Transverse colon (tissue), 4 donors: ENCODE results near the gene ABHD17A. TPM values are rescaled to one million over a fixed set of nuclear protein-coding genes. Genes with fewer than 3 reads are reported as not detected.
A peak's percentile ranks its signal among the peaks of the same experiment; 100 is the strongest.

ENCODE experiments used
- DNase-seq: peaks from one replicate; pipeline ENCODE4 v3.0.0-alpha.2; 2019
- H3K27ac ChIP-seq, 4 donors: fragments of 200-600 bp; sonication (generic); 2 replicates each; pipeline ENCODE4 v1.5.1; 2016 to 2018; ENCODE audit warnings: inconsistent platforms in 4 of 4
- H3K27me3 ChIP-seq: fragments of 200-600 bp; sonication (generic); 2 replicates; pipeline ENCODE4 v1.5.1; 2017; ENCODE audit warnings: inconsistent platforms
- H3K36me3 ChIP-seq, 4 donors: fragments of 200-600 bp; sonication (generic); 2 replicates each; pipeline ENCODE4 v1.5.1; 2017 to 2019; ENCODE audit warnings: inconsistent platforms in 4 of 4
- H3K4me1 ChIP-seq, 4 donors: fragments of 200-600 bp; sonication (generic); 2 replicates each; pipeline ENCODE4 v1.5.1; 2017 to 2020; ENCODE audit warnings: inconsistent platforms in 4 of 4
- H3K4me3 ChIP-seq, 4 donors: fragments of 200-600 bp; sonication (generic); 1 replicate in 1 of 4; 2 replicates in 3 of 4; pipeline versions ENCODE4 v1.5.1 to v1.6.1; 2017 to 2019; ENCODE audit warnings: inconsistent platforms in 4 of 4
- H3K9me3 ChIP-seq, 2 donors: fragments of 200-600 bp; sonication (generic); 2 replicates each; pipeline ENCODE4 v1.5.1; 2017 to 2019; ENCODE audit warnings: inconsistent platforms in 2 of 2
- EP300 ChIP-seq: sonication (generic); formaldehyde crosslinking; IDR thresholded peaks from one replicate; pipeline ENCODE4 v1.6.1; 2017; ENCODE audit warnings: antibody characterized with exemption, low read depth
- POLR2A ChIP-seq: fragments of 450-650 bp; IDR thresholded peaks from one replicate; pipeline ENCODE4 v1.6.1; 2016; ENCODE audit warnings: antibody characterized with exemption, mild to moderate bottlenecking, moderate library complexity
- POLR2AphosphoS5 ChIP-seq, 3 donors: sonication (generic); formaldehyde crosslinking; IDR thresholded peaks; one replicate each; pipeline ENCODE4 v1.6.1; 2016; ENCODE audit warnings: antibody characterized with exemption in 3 of 3
- WGBS, 2 donors: methylation state at CpG; one replicate each; pipeline ENCODE4 v1.1.5; 2018; ENCODE audit warnings: low coverage in 1 of 2; 5-methylcytosine and 5-hydroxymethylcytosine counted together
- in situ Hi-C, 4 donors: fragments of 200-750 bp; cut with MboI; loops; one replicate each; pipeline versions ENCODE4 v1.15.0 to v1.15.1; 2017; ENCODE audit warnings: low sequenced_read_pairs in 3 of 4, low pct_ligation_motif_present in 1 of 4, low pct_unique_long_range_greater_than_20kb in 1 of 4
- intact Hi-C: fragments of 100-400 bp; cut with DNase I; formaldehyde crosslinking; loops from one replicate; pipeline ENCODE4 v1.15.1; 2023; ENCODE audit warnings: low total_unique reads
- total RNA-seq, 4 donors: library from RNA; depleted of rRNA; stranded (reverse); fragments of >200 nt; gene quantifications; one replicate each; pipeline ENCODE4 v1.1.0, GENCODE V29; 2016
- TF ChIP-seq, protein P1 (sequence below), 5 experiments: fragments of 200-600 bp in 3 of 5; fragments of 450-650 bp in 2 of 5; sonication (generic) in 3 of 5; IDR thresholded peaks; 1 replicate in 2 of 5; 2 replicates in 3 of 5; pipeline ENCODE4 v1.5.1; 2016 to 2017; ENCODE audit warnings: antibody characterized with exemption in 5 of 5, inconsistent platforms in 3 of 5, mild to moderate bottlenecking in 2 of 5, moderate library complexity in 1 of 5

ABHD17A gene
- total RNA-seq, 4 donors from 2014 or later: 90.0 to 179 (median 140) TPM

DNA sequence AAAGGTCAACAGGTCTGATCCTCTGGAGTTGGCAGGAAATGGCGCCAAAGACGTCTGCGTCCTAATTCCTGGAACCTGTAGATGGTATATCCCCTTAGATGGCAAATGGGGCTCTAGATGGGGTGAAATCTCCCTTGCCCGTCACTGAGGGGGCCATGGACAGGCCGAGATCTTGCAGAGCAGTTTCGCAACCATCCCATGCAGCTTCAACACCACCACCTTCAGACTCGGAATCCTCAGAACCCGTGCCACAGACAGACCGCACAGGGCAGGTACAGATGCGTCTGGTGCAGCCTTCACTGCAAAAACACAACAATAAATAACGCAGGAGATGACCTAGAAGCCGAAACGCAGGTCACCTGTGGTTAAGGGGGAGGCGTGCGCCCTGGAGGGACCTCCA, 54.7 kb downstream of the ABHD17A start:
- Histone ChIP-seq H3K27me3 (no peaks in the 10 kb centered on the region), H3K4me3 (no peak overlapping the region), H3K4me1 (peaks cover 0 to 27% (median 10%) of the 10 kb centered on the region in 4 donors), H3K36me3 (peaks cover 0 to 10% (median 4%) of the 10 kb centered on the region in 4 donors), H3K9me3 (no peaks in the 10 kb centered on the region), H3K27ac (no peak overlapping the region)
- DNase-seq: no peak
- no peak for TF ChIP-seq POLR2A
- in situ Hi-C loops (no loop called here), intact Hi-C loops (no loop called here)
- WGBS, 2 donors: 96% methylated on average over 13 of the region's 15 CpGs; no CpG with 5 or more reads in 1 of the 2 donors

DNA sequence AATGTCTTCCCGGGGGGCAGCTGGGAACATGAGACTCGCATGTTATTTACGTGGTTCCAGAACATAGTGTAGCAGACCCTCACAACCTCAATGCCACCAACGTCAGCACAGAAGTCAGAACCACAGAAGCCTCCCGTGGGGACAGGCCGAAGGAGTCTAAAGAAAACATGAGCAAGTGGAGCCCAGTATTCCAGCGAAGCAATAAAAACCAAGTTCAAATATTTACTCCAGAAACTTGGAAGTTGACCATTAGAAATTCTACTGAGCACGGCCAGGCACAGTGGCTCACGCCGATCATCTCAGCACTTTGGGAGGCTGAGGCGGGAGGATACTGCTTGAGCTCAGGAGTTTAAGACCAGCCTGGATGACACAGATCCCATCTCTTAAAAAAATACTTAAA, 55.3 kb downstream of the ABHD17A start:
- Histone ChIP-seq H3K4me3 (no peak overlapping the region), H3K4me1 (peaks cover 0 to 27% (median 10%) of the 10 kb centered on the region in 4 donors), H3K27me3 (no peaks in the 10 kb centered on the region), H3K36me3 (peaks cover 0 to 10% (median 4%) of the 10 kb centered on the region in 4 donors), H3K9me3 (no peaks in the 10 kb centered on the region), H3K27ac (peak overlapping the region in 2 of 4 donors; percentile 10 to 29)
- WGBS, 2 donors: 57% methylated on average over 11 of the region's 11 CpGs; no CpG with 5 or more reads in 1 of the 2 donors
- in situ Hi-C loops: no loop called here
- TF ChIP-seq EP300 (no peak), POLR2A (no peak), POLR2AphosphoS5 (IDR thresholded peaks at IDR 0.05) (no peak)
- TF ChIP-seq, protein P1, sequence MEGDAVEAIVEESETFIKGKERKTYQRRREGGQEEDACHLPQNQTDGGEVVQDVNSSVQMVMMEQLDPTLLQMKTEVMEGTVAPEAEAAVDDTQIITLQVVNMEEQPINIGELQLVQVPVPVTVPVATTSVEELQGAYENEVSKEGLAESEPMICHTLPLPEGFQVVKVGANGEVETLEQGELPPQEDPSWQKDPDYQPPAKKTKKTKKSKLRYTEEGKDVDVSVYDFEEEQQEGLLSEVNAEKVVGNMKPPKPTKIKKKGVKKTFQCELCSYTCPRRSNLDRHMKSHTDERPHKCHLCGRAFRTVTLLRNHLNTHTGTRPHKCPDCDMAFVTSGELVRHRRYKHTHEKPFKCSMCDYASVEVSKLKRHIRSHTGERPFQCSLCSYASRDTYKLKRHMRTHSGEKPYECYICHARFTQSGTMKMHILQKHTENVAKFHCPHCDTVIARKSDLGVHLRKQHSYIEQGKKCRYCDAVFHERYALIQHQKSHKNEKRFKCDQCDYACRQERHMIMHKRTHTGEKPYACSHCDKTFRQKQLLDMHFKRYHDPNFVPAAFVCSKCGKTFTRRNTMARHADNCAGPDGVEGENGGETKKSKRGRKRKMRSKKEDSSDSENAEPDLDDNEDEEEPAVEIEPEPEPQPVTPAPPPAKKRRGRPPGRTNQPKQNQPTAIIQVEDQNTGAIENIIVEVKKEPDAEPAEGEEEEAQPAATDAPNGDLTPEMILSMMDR (IDR thresholded peaks at IDR 0.05): no peak
- DNase-seq: no peak
- intact Hi-C loops: no loop called here

DNA sequence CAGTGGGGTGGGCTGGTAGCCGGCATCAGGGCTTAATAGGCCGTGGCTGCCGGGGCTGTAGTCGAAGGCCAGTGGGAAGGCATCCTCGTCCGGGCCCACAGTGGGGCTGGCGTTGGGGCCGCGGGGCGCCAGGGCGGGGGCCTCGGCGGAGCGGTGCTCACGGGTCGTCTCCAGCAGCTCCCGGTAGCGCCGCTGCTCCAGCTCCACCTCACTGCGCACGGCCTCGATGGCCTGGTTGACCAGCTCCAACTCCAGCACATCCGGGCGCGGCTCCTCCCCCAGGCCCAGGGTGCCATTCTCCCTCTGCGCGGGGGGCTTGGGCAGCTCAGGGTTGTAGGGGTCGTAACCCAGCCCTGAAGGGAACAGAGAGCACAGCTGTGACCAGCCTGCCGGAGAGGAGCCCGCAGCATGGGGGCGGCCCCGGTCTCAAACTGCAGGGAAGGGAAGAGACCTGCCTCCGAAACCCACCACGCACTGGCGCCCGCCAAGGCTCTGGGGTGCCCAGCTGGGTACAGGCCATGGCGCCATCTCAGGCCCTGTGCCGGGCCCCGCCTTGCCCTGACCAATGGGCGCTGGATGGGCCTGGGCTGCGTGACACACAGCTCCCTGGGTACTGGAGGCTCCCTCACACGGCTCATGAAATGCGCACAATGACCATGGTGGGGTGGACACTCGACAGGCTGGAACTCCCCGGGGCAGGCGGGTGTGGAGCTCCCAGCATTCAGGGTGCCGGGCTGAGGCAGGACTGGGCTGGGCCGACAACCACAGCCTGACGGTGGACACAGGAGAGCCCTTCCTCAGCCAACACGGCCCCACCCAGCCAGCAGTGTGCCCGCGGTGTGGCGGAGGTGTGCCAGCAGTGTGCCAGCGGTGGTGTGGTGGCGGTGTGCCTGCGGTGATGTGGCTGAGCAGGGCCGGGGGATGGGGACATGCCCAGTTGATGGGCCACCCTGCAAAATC, 56.7 kb downstream of the ABHD17A start:
- Histone ChIP-seq H3K27me3 (no peaks in the 10 kb centered on the region), H3K9me3 (no peaks in the 10 kb centered on the region), H3K4me1 (peaks cover 0 to 27% (median 10%) of the 10 kb centered on the region in 4 donors), H3K36me3 (peaks cover 0 to 10% (median 4%) of the 10 kb centered on the region in 4 donors), H3K4me3 (no peak overlapping the region), H3K27ac (no peak overlapping the region)
- TF ChIP-seq EP300: no peak
- TF ChIP-seq POLR2AphosphoS5 (IDR thresholded peaks at IDR 0.05): no peak
- no peak for TF ChIP-seq POLR2A
- TF ChIP-seq, protein P1 (IDR thresholded peaks at IDR 0.05): no peak
- in situ Hi-C loops: no loop called here
- 91% methylated on average over 32 of the region's 57 CpGs; no CpG with 5 or more reads in 1 of the 2 donors for WGBS, 2 donors
- DNase-seq: no peak
- intact Hi-C loops: no loop called here

DNA sequence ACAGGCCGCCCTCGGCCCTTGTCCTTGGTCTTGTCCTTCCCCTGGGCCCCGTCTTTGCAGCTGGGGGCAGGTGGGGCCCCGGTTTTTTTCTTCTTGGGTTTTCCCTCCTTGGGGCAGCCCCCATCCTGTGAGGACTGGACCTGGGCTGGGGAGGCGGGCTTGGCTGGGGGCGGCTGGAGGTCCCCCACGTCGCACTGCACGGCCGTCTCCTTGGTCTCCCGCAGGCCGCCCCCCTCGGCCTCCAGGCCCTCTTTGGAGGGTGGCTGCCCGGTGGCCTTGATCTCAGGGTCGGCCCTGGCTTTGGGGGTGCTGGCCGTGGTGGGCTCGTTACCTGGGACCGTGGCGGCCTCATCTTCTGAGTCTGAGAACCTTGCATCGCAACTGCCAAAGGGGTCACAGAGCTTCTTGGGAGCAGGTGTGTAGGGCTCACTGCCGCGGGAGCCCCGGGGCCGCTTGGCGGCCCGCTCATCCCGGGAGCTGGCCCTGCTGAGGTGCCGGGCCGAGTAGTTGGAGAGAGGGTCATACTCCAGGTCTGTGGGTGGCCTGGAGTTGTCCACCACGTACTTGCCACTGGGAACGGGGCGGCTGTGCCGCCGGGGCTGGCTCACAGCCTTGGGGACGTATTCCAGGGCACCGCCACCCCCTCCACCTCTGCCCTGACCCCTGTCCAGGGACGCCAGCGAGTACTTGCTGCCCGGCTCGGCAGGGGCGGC, 57.6 kb downstream of the ABHD17A start:
- Histone ChIP-seq H3K27me3 (no peaks in the 10 kb centered on the region), H3K4me1 (peaks cover 0 to 27% (median 10%) of the 10 kb centered on the region in 4 donors), H3K9me3 (no peaks in the 10 kb centered on the region), H3K36me3 (peaks cover 0 to 11% (median 5%) of the 10 kb centered on the region in 4 donors), H3K27ac (no peak overlapping the region), H3K4me3 (no peak overlapping the region)
- TF ChIP-seq, protein P1 (IDR thresholded peaks at IDR 0.05): no peak
- TF ChIP-seq EP300: no peak
- no peak for TF ChIP-seq POLR2A
- TF ChIP-seq POLR2AphosphoS5 (IDR thresholded peaks at IDR 0.05): no peak
- no peak for DNase-seq
- intact Hi-C loops: no loop called here
- whole genome bisulfite sequencing, 2 donors: 88 to 93% methylated on average over 3 to 37 of the region's 41 CpGs
- in situ Hi-C loops: no loop called here

Other genes with a start within 250 kb of the ABHD17A start
- gene TCF3, start 232.9 kb downstream of the ABHD17A start, total RNA-seq: 100 to 1,000 TPM in 1 of 4 donors, 10 to 100 TPM in 3; 55.9 to 160 (median 79.7) TPM
- gene ONECUT3, start 132.0 kb downstream of the ABHD17A start, total RNA-seq: not detected
- under 1 TPM in 2 of 4 donors, not detected in 2; 0.27 to 0.75 TPM for gene ATP8B3, start 73.2 kb downstream of the ABHD17A start, total RNA-seq
- gene REXO1, start 37.0 kb downstream of the ABHD17A start, total RNA-seq: 10 to 100 TPM; 36.0 to 95.0 (median 56.3) TPM
- gene KLF16, start 21.9 kb downstream of the ABHD17A start, total RNA-seq: 10 to 100 TPM in 3 of 4 donors, 1 to 10 TPM in 1; 9.0 to 18.3 (median 11.6) TPM
- gene ADAT3, start 19.9 kb upstream of the ABHD17A start, total RNA-seq: 10 to 100 TPM; 18.7 to 73.2 (median 30.3) TPM
- gene SCAMP4, start 19.9 kb upstream of the ABHD17A start, total RNA-seq: 100 to 1,000 TPM in 1 of 4 donors, 10 to 100 TPM in 3; 25.1 to 119 (median 86.6) TPM
- 100 to 1,000 TPM in 2 of 4 donors, 10 to 100 TPM in 2; 75.0 to 321 (median 140) TPM for gene CSNK1G2, start 55.7 kb upstream of the ABHD17A start, total RNA-seq
- gene BTBD2, start 130.2 kb upstream of the ABHD17A start, total RNA-seq: 10 to 100 TPM; 66.7 to 88.6 (median 84.4) TPM
- gene MKNK2, start 165.7 kb upstream of the ABHD17A start, total RNA-seq: 100 to 1,000 TPM; 189 to 279 (median 236) TPM
- gene MOB3A, start 210.8 kb upstream of the ABHD17A start, total RNA-seq: 10 to 100 TPM; 18.7 to 74.2 (median 46.1) TPM
- 1 to 10 TPM in 2 of 4 donors, not detected in 2; 2.3 to 5.4 TPM for gene IZUMO4, start 211.4 kb upstream of the ABHD17A start, total RNA-seq